GM19395 (cell line): ENCODE measurements around the gene ERC2.
A peak's percentile ranks its signal among the peaks of the same experiment; 100 is the strongest.
"Not testable (repeated sequence)": the region's sequence is repeated elsewhere in the genome, so short reads cannot be mapped to it uniquely, and the experiment has no call there.

Source experiments
- ATAC-seq: cut with Tn5 transposase; IDR thresholded peaks from one replicate; pipeline ENCODE4 v1.9.1; 2021; ENCODE audit warnings: mild to moderate bottlenecking, moderate library complexity; ENCODE audit not compliant: unreplicated experiment

The ERC2 gene

DNA sequence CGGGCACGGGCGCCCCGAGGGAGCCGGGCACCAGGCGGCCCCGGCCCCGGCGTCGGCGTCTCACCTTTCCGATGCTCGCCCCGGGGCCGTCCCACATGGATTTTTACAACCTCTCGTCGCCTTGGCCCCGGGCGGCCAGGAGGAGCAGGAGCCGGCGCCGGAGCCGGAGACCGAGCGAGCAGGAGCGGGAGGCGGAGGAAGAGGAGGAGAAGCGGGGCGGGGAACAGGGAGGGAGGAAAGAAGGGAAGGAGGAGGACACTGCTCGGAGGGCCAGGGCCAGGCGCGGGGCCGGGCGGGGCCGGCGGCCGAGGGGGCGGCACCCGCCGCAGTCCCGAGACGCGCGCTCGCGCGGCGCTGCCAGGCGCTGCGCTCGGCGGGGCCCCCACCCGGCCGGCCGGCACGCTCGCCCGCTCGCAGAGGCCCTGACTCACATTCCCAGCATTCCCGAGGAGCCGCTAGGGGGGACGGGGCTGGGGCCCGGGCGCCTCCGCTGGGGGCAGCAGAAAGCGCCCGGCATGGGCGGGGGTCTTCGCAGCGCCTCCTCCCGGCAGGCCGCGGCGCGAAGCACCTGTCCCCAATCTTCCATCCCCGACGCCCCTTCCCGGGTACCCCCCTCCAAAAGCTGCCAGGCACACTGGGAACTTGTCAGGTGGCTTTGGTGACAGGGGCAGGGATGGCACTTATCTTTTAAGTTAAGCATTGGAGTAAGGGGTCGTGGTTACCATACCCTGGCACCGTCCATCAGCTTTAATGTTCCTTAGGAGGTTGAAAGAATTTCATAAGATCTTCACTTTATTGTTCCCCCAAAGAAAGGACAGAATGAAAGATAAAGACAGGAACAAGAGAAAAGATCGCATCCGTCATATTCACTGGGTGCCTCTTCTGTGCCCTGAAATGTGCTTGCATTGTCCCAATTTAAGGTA, at the start of gene ERC2:
Gene ERC2 (minus strand): TSS at position 284 of the 923 bp plus-strand sequence.
- ATAC-seq = no peak

DNA sequence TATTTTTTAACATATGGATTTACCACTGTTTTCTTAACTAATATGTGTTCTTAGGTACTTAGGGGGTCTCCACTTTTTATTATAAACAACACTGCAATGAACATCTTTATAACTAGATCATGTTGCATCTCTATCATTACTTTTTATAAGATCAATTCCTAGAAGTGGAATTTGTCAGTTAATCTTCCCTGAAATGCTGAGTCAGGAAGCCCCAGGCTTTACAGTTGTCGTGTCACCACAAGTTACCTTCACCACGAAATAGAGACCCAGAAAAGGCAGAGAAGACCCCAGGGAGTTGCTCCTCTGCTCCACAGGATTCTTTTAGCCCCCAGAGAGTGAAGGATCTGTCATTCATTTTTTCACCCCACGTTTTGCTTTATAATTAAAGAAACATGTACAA, 34.5 kb upstream of the ERC2 start:
- no peak for ATAC-seq

DNA sequence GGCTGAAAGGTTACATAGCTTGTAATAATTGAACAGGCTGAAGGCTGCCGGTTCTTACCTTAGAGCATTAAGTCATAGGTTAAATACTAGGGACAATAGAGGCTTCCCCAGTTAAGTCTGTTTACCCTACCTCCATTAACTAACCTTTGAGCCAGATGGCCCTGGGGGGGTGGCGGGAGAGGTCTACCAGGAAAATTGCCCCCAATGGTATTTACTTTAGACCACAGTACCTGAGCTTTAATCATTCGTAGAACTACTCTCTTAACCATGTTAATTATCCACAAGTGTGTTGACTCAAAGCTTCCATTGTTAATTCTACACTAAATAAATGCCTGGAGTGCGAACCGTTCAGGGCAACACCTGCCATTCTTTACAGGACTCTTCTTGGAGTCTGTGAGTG, 28.1 kb upstream of the ERC2 start:
- ATAC-seq = not testable (repeated sequence)

DNA sequence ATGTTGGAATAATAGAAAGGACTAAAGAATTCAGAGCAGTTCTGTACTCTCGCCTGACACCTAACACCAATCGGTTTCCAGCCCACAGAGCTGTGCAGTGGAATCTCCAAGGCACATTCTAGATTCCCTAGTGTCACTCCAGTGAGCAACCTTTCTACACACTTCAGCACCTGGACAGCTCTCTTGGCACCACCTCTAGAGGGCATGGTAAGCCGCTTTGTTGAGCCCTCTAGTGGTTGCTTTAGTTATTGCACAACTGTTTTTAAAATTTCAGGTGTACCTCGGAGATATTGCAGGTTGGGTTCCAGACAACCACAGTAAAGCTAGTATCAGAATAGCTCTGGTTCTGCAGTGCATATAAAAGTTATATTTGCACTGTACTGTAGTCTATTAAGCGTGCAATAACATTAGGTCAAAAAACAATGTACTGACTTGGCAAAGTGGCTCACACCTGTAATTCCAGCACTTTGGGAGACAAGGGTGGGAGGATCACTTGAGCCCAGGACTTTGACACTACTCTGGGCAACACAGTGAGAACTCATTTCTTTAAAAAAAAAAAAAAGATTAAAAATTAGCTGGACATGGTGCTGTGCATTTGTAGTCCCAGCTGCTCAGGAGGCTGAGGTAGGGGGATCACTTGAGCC, 26.5 kb upstream of the ERC2 start:
- peak; percentile 97 for ATAC-seq

DNA sequence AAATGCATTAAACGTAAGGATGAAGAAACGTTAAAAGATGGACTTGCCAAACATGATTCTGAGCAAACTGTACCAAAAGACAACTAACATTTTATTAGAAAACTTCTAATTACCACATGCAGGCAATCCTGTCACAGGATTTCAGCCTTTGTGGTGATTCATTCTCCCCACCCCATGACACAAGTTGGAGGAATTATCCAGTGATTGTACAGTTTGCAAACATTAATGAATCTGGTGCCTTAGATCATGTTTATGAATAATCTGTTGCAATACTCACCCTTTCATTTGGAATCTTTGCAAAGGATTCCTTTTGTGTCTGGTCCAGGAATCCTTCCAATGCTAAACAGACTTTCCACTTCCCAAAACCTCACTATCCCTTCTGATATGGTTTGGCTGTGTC, 23.3 kb upstream of the ERC2 start:
- ATAC-seq = no peak

DNA sequence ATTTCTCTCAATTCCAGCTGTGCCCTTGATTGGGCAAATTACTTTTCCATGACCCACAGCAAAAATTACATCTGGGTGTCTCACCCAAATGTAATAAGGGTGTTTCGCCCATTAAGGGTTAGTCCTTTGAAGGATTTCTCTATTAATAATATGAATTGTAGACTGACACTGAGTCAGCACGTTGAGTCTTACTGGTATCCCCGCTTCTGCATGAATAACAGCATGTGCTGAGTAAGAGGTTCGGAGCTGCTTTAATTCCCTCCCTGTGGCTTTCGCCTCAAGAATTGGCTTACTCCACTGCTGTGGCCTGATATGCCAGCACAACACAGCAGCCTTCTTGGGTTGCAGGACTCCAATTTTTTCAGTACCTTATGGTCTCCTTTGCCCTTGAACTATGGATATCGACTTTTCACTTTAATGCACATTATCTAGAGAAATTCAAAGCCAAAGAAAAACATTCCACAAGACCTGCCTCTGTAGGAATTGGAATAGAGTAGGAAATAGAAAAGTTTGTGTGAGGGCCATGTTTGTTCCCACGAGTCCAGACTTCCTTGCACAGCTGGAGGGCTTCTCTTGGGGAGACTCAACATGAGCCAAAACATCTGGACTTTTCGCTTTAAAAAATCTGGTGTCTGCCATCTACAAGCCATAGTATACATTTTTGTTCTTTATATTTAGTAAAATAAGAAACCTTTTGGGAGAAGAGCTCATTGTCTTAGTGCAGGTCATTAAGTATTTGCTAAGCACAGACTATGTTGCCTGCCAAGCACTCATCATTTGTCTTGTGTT, 20.7 kb upstream of the ERC2 start:
- no peak for ATAC-seq

DNA sequence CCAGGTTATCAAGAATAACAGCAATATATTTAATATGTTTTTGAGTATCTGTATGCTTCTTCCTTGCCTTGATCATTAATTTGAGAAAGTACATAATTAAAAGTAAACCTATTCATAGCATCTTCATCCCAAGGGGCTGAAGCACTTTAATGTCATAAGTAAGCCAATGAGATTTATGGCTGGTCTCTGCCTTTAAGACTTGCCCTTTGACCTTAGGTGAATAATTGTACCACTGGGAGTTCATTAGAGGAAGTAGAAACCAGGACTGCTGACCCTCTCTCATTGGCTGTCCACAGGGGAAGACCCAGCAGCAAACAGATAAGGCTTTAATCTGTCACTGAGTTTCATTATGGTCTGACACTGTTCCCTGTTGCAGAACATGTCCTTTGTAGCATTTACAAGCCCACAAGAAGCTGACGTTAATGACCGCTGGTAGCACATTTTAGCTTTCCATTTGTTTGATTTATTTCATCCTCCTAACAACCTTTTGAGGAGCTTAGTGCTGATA, 16.3 kb upstream of the ERC2 start:
- no peak for ATAC-seq

DNA sequence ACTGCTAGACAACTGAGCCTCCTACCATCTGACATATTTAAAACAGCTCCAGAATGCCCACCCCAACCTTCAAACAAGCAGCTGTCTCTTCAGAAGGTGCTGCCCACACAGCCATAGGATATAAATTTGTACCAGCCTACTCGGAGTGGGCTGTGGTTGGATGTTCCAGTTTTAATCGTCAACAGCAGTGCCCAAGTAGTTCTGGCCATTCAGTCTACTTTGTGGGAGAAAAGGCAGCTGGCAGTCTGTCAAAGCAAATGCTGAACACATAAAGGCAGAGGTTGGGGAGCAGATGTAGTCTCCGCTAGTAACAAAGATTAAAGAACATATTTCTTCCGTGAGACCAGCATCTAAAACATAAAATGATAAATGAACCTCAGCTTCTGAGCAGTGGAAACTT, 15.9 kb upstream of the ERC2 start:
- ATAC-seq = no peak

DNA sequence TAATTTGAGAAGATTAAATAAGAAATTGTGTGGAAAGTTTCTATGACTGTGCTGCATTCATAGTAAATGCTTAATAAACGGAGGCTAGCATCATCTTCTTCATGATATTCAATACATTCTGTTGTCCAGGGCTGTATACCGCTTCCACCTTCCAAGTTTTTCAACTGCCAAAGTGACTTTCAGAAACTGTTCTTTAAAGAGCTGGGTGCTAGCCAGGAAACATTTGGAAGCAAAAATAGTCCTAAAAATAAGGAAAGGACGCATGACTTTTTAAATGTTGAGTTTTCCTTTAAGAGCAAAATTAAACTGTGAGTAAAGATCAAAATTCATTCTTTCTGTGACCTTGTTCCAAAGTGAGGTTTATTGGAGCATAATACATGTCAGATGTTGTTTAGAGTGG, 9.4 kb upstream of the ERC2 start:
- ATAC-seq = no peak

DNA sequence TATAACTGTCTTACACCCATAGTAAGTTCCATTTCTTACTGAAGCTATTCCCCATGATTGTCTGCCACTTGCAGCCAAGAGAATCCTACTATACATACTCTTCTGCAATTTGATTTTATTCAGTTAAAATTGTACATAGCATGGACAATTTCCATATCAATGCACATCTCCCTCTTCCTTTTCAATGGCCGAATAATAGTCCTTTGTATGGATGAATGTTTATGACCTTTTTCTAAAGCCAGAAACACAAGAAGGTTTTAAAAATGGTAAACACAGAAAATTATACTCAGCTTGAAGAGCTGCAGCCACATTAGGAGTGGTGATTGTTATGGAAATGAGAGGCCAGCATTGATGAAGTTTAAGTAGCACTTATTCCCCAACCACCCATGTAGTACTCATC, 8.5 kb upstream of the ERC2 start:
- no peak for ATAC-seq

DNA sequence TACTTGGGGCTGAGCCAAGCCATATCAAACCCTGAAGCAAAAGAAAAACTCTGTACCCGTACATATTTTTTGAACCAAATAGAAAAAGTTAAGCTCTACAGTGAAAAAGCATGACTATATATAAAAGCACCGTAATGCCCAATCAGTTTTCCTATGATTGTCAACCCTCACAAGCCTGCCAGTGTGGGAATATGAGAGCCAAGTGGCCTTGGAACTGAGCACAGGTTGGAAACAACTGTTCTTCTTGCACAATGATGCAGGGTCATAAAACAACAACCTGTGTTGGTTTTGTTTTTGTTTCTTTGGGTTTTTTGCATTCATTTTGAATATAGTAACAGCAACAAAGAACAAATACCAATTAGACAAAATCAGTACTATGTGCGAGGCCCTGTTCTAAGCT, 3.5 kb upstream of the ERC2 start:
- ATAC-seq = no peak

DNA sequence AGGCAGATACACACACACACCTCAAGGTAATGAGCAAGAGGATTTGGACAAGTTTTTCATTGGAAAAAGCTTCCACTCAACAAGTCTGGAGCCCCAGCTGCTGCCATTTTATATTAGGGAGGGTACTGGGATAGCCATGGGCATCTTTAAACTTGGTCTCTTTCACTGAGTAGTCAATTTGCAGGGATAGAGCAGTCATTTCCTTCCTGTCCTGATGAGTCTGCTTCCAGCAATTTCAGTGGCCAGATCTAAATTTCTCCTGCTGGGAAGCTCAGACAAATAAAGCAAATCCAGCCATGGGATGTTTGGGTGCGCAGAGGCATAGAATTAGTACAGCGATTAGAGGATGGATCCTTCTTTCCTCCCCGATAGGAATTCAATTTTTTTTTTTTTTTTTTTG, 874 bp upstream of the ERC2 start:
- no peak for ATAC-seq

DNA sequence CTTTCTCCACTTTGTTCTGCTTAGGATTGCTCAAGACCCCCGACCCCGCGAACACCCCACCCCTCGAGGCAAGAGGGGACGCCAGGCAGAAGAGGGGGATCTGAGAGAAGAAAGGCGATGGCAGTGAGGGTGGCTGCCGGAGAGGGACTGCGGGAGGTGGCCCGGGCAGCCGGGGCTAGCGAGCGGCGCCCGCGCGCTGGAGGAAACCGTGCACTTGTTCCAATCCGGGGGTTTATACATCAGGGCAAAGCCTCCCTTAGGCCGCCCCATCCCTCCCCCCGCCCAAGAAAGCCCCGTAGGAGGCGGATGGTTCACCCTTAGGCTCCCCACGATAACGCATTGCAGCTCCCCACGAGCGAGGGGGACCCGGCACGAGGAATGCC, 475 bp downstream of the ERC2 start:
- ATAC-seq = no peak

DNA sequence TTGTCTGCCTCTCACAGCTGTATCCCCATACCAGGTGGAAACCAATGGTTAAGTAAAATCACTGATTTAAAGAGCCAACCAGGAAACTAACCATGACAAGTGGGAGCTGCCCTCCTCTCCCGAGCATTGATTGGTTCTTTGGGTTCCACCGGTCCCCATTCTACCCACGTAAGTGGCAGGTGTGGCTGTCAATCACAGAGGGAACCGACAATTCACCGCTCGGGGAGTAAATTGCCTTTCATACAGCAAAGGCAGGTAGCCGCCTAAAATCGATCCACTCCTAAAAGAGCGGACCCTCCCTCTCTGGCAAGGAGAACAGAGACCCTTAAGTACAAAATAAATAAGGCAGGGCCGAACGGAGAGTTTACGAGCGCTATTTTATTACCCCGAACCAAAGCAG, 1.2 kb downstream of the ERC2 start:
- peak; percentile 54 for ATAC-seq

DNA sequence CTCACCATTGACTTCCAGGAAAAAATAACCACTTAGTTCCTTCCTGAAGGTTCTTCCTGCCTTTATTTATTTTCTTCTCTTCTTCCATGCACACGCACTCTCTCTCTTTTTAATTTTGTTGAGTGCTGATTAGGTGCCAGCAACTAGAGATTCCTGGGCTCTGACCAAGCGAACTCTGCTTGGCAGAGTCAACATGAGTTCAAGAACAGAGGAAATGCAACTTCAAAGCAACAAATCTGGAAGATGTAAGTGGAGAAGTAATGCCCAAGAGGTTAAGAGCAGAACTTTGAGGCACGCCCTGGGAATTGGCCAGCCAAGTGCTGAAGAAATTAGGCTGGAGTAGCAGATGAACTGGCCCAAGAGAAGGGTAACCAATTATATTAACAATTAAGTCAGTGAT, 8.5 kb downstream of the ERC2 start:
- no peak for ATAC-seq

DNA sequence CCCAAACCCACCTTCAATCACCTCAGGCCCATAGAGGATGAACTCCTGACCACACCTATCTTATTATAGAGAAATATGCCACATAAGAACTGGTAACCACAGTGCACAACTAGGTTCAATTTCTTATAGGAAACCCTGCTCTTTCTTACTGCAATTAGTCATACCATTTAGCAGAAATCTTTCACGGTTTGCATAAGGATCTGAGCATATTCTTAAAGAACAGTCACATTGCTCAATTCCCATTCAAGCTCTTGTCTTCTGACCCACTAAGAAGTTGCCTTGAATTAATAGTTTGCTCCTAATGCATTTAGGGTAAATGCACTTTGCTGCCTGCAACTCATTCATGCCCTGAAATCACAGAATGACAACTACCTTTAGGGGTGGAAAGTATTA, 9.2 kb downstream of the ERC2 start:
- ATAC-seq = no peak

DNA sequence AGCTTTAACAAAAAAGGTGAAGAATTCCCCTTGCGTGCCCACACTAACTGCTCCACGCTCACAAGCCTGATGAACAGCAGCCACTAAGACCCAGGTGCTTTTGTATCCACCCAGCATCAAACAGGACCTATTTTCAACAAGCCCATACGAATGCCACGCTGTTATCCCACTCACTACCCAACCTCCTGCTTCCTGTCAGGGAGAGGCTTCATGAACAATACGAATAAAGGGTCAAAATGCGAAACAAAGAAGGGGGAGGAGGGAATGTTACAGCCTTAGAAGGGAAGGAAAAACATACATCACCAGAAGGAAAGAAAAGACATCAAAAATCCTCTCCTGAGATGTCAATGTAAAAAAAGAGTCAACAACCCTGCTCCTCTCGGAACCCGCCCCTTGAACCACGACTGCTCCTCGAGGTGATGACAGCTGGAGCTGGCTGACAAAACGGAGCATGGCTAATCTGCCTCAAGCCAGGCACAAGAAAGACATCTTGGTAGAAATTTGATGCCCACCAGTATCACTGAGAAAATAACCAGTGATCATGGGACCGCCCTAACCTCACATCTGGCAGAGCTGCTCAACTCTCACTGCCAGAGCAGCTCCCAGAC, 9.7 kb downstream of the ERC2 start:
- no peak for ATAC-seq

DNA sequence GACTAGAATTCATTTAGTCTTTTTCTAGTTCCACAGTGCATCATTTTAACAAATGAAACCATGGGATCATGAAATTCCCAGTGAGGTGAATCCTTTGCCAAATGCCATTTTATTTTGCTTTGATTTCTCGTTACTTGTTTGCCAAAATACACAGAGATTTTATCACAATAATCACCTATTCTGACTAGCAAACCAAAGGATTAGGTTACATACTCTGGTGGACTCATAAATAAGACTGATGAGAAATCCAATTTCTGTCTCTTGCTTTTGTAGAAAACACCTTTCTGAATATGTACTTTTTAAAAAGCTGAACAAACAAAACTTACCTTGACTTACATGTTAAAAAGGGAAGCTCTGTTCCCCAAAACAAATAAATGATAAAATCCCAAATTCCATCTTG, 12.2 kb downstream of the ERC2 start:
- ATAC-seq = no peak

DNA sequence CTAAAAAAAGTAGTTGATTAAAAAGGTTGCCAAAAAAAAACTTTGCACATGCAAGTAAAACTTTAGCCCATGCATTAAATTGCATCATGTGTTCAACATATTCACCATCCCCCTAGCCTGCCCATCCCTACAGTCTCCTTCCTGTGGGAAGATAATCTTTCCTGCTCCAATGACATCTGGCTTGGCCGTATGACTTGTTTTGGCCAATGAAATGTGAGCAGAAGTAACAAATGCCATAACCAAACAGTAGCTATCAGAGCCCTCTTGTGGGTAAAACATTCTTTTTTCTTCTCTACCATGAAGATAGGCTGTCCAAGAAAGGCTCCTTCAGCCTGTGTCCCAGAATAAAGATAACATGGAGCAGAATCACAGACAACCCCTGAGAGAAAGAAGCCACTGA, 15.3 kb downstream of the ERC2 start:
- ATAC-seq = no peak

DNA sequence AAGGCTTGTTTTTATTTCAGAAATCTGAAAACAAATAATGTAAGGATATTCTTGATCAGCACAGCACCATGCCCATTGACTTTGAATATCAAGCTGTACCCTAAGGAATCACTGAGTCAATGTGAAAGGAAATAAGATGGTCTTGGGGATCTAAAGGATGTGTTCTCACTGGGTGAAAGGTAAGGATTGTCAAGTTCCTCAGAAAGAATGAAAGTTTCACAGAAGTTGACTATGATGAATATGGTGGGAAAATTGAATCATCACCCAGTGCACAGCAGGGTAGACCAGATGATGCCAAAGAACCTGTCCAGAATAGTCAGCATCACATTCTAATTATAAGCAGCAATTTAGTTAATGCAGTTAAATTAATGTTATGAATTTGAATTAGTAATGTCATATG, 16.2 kb downstream of the ERC2 start:
- ATAC-seq = no peak

DNA sequence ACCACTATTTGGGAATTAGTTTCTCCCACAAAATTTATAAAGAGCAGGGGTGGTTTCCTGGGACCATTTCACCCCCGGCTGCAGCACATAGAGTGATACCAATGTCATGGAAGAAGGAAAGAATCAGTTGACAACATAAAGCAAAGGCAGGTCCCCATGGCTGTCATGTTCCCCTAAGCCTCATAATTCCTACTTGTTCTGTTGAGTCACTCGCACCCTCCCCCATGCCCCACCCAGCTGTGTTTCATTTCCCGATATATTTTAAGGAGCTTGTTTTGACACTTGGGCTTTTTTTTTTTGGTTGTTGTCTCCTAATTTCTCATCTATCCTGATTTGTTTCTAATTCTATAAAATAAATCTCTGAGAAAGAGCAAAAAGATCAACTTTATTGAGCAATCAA, 24.9 kb downstream of the ERC2 start:
- ATAC-seq = no peak
